SU-DHL-6 (cell line): ENCODE measurements around the gene SMAD2.

ENCODE experiments used
- CTCF ChIP-seq: fragments of 200-600 bp; sonication (generic); IDR thresholded peaks from one replicate; pipeline ENCODE4 v1.5.1; 2017; ENCODE audit warnings: antibody characterized with exemption, mild to moderate bottlenecking, low read length, moderate library complexity; ENCODE audit not compliant: insufficient read depth, poor library complexity, severe bottlenecking
- EZH2phosphoT487 ChIP-seq: fragments of 200-600 bp; sonication (generic), shearing (Covaris generic); conservative IDR thresholded peaks from 2 replicates; pipeline ENCODE4 v1.6.1; 2018; ENCODE audit warnings: mild to moderate bottlenecking, antibody characterized with exemption, low read length, moderate library complexity, mixed read lengths

- TF ChIP-seq CTCF (no peak), EZH2phosphoT487 (no peak)
Observed at GRCh38 chr18:47844828-47845498, 85.5 kb downstream of the SMAD2 start.
